OCI-LY7 (cell line): ENCODE measurements around the gene C10orf71.

Experiments used
- EZH2phosphoT487 ChIP-seq: fragments of 200-600 bp; sonication (generic); IDR thresholded peaks from 2 replicates; pipeline ENCODE4 v1.6.1; 2018; ENCODE audit warnings: low read depth, borderline replicate concordance, mild to moderate bottlenecking, mixed run types, antibody characterized with exemption, low read length, moderate library complexity, mixed read lengths
- TF ChIP-seq, protein P1 (sequence below): fragments of 200-600 bp; sonication (generic); conservative IDR thresholded peaks from 2 replicates; pipeline ENCODE4 v1.5.1; 2014; ENCODE audit warnings: mild to moderate bottlenecking, antibody characterized with exemption, low read length, moderate library complexity, mixed read lengths

DNA sequence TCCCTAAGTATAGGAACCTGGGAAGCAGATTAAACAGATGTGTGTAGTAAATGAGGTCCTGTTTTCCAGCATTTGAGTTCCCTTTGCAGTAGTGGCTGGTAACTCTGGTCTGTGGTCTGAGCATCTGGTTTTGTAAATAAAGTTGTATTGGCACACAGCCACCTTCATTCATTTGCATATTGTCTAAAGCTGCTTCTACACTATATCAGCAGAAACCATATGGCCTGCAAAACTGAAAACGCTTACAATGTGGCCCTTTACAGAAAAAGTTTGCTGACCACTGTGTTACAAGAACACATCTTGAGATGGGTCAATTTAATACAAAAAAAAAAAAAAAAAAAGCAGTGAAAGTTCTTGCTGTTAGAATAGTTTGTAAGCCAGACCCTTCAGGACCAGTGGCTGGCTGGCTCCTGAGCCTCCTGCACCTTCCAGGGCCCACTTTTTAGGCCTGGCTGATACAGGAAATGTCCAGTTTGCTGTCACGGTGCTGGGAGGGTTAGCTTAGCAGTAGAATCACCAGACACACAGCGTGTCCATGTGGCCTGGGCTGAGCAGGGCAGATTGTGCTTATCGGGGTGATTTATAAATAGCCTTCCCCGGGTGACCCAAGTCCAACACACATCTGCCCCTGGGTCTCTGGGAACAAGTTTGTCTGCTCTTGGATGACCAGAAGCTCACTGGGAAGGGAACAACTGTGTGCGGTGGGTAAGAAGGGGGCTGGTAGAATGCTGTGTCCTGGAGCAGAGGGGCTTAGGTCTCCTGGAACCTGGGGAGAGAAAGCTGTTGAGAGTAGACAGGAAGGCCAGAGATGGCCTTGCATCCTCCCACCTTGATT is 1.4 kb downstream of the C10orf71 start:
- TF ChIP-seq, protein P1, sequence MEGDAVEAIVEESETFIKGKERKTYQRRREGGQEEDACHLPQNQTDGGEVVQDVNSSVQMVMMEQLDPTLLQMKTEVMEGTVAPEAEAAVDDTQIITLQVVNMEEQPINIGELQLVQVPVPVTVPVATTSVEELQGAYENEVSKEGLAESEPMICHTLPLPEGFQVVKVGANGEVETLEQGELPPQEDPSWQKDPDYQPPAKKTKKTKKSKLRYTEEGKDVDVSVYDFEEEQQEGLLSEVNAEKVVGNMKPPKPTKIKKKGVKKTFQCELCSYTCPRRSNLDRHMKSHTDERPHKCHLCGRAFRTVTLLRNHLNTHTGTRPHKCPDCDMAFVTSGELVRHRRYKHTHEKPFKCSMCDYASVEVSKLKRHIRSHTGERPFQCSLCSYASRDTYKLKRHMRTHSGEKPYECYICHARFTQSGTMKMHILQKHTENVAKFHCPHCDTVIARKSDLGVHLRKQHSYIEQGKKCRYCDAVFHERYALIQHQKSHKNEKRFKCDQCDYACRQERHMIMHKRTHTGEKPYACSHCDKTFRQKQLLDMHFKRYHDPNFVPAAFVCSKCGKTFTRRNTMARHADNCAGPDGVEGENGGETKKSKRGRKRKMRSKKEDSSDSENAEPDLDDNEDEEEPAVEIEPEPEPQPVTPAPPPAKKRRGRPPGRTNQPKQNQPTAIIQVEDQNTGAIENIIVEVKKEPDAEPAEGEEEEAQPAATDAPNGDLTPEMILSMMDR = no peak
- no peak for TF ChIP-seq EZH2phosphoT487
